RWPE2 (cell line): Measurements from ENCODE around the gene C20orf141.
"Not testable (repeated sequence)": the region's sequence is repeated elsewhere in the genome, so short reads cannot be mapped to it uniquely, and the experiment has no call there.

Experiments used
- ATAC-seq: fragments of 200-7000 bp; cut with Tn5 transposase; 3 replicates; pipeline ENCODE4 v1.9.1; 2021; ENCODE audit warnings: low read depth
- DNase-seq: peaks from one replicate; pipeline ENCODE4 v3.0.0-alpha.2; 2020; ENCODE audit warnings: low spot score
- H3K27ac ChIP-seq: fragments of 450-650 bp; 2 replicates; pipeline ENCODE4 v1.5.1; 2017; ENCODE audit warnings: mild to moderate bottlenecking; ENCODE audit not compliant: poor library complexity, severe bottlenecking
- H3K27me3 ChIP-seq: fragments of 250-450 bp; sonication (Bioruptor Pico); 2 replicates; pipeline ENCODE4 v1.5.1; 2021; ENCODE audit warnings: mild to moderate bottlenecking, moderate library complexity; ENCODE audit not compliant: insufficient read depth, poor library complexity, severe bottlenecking
- H3K36me3 ChIP-seq: fragments of 250-450 bp; sonication (Bioruptor Pico); 2 replicates; pipeline ENCODE4 v1.5.1; 2020; ENCODE audit warnings: low read depth, mild to moderate bottlenecking, moderate library complexity
- H3K4me1 ChIP-seq: fragments of 250-450 bp; sonication (Bioruptor Pico); 2 replicates; pipeline ENCODE4 v1.5.1; 2021; ENCODE audit warnings: mild to moderate bottlenecking, moderate library complexity; ENCODE audit not compliant: insufficient read depth, poor library complexity, severe bottlenecking
- H3K4me3 ChIP-seq: fragments of 250-450 bp; sonication (Bioruptor Pico); 2 replicates; pipeline ENCODE4 v1.5.1; 2021; ENCODE audit warnings: mild to moderate bottlenecking, moderate library complexity; ENCODE audit not compliant: severe bottlenecking
- H3K9me3 ChIP-seq: fragments of 250-450 bp; sonication (Bioruptor Pico); 2 replicates; pipeline ENCODE4 v1.5.1; 2021; ENCODE audit warnings: mild to moderate bottlenecking, moderate library complexity; ENCODE audit not compliant: severe bottlenecking
- TF ChIP-seq, protein P1 (sequence below): fragments of 450-650 bp; IDR thresholded peaks from one replicate; pipeline ENCODE4 v1.5.1; 2017; ENCODE audit warnings: mild to moderate bottlenecking, moderate library complexity; ENCODE audit not compliant: poor library complexity, severe bottlenecking

C20orf141 gene, protein sequence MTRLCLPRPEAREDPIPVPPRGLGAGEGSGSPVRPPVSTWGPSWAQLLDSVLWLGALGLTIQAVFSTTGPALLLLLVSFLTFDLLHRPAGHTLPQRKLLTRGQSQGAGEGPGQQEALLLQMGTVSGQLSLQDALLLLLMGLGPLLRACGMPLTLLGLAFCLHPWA

DNA sequence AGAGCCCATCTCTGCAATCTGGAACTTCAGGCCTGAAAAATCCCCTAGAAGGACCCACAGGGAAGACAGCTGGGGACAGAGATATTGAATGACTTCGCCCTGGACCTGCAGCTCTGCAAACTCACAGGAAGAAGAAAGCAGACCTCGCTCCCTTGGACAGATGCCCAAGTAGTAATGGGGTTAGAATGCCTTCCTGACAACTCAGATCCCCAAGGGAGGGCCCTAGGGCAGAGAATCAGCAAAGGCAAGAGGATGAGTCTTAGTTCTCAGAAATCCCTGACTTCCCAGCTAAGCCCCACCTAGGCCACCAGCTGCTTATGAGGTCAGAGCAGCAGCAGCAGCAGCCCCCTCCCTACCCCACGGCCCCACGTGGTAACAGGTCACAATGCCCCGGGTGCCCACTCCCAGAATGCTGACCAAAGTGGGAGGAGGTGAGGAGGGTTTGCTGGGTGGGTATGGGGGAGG lies at the start of gene C20orf141:
C20orf141 (plus strand) TSS at position 401 of the 465 bp plus-strand sequence. CDS start 198 bp downstream, outside the sequence.
- Histone ChIP-seq H3K4me3 (no peak within 1 kb of the TSS), H3K27ac (peak within 1 kb of the TSS; percentile 62), H3K4me1 (peaks cover 13% of the 10 kb centered on the region), H3K27me3 (no peaks in the 10 kb centered on the region), H3K36me3 (no peaks in the 10 kb centered on the region), H3K9me3 (peaks cover 8% of the 10 kb centered on the region)
- TF ChIP-seq, protein P1, sequence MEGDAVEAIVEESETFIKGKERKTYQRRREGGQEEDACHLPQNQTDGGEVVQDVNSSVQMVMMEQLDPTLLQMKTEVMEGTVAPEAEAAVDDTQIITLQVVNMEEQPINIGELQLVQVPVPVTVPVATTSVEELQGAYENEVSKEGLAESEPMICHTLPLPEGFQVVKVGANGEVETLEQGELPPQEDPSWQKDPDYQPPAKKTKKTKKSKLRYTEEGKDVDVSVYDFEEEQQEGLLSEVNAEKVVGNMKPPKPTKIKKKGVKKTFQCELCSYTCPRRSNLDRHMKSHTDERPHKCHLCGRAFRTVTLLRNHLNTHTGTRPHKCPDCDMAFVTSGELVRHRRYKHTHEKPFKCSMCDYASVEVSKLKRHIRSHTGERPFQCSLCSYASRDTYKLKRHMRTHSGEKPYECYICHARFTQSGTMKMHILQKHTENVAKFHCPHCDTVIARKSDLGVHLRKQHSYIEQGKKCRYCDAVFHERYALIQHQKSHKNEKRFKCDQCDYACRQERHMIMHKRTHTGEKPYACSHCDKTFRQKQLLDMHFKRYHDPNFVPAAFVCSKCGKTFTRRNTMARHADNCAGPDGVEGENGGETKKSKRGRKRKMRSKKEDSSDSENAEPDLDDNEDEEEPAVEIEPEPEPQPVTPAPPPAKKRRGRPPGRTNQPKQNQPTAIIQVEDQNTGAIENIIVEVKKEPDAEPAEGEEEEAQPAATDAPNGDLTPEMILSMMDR, result no peak
- ATAC-seq (peak; percentile 98), DNase-seq (peak; percentile 93)

DNA sequence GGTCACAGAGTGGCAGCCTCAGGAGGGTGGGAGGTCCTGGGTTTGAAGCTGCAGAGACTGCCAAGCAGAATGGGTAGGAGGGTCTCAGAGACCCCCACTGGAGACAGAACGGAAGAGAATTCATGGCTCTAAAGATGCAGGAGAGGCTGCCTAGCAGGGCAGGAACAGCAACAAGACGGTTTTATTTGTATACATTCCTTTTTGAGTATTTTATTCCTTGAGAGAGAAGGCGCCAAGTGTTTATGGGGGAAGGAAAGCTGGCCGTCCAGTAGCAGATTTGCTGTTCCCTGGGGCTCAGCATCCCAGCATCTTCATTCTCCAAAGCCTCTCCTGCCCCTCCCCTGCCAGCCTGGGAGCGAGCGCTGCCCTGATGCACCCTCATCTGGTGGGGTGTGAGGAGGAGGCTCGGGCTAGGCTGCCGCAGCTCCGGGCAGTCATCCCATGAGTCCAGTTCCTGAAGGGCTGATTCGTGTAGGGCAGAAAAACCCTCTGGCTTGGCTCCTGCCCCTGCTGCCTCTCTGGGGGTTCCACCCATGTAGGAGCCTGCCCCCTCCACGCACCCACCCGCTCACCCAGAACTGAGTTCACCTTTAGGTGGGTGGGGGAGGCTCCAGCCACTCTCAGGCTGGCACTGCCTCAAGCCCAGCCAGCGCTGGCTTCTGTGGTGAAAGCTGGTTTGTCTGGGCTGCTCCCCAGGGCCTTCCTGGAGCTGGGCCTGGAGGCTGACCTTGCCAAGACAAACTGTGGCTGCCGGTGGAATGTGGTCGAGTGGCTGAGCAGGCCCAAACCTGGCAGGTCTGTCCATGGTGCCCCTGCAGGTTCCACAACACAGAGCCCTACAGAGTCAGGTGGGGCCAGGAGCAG lies 46.8 kb upstream of the C20orf141 start:
- TF ChIP-seq, protein P1, result no peak
- DNase-seq (no peak), ATAC-seq (peak; percentile 92)
- Histone ChIP-seq H3K27ac (no peak overlapping the region), H3K9me3 (peaks cover 2% of the 10 kb centered on the region), H3K27me3 (no peaks in the 10 kb centered on the region), H3K36me3 (no peaks in the 10 kb centered on the region), H3K4me3 (no peak overlapping the region), H3K4me1 (peaks cover 6% of the 10 kb centered on the region)

DNA sequence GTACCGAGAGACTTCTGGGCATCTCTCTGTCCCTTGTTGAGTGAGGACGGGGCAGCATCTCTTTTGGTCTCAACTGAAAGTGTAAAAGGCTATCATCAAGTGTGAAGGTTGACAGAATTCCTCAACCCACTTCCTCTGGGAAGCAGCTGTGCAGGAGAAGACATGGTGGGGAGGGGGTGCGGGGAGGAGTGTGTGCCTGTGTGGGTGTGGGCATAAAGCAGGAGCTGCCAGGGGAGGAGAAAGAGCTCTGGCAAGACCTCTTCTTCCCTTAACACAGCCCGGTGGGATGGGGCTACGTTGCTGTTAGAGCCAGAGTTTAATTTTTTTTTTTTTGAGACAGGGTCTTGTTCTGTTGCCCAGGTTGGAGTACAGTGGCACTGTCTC lies 46.2 kb upstream of the C20orf141 start:
- Histone ChIP-seq H3K36me3 (no peaks in the 10 kb centered on the region), H3K27me3 (no peaks in the 10 kb centered on the region), H3K4me3 (no peak overlapping the region), H3K9me3 (peaks cover 2% of the 10 kb centered on the region), H3K4me1 (peaks cover 6% of the 10 kb centered on the region), H3K27ac (no peak overlapping the region)
- no peak for ATAC-seq
- TF ChIP-seq, protein P1, result no peak
- no peak for DNase-seq

DNA sequence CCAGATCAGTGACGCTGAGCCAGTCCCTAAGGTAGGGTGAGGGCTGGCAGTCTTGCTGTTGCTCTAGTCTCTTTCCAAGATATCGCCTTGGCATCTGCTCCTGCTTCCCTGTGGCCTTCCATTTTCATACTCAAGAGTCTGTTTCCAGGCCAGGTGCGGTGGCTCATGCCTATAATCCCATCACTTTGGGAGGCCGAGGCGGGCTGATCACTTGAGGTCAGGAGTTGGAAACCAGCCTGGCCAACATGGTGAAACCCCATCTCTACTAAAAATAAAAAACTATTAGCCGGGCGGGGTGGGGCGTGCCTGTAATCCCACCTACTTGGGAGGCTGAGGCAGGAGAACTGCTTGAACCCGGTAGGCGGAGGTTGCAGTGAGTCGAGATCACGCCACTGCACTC lies 44.7 kb upstream of the C20orf141 start:
- not testable (repeated sequence) for H3K4me1 ChIP-seq, H3K27me3 ChIP-seq, H3K9me3 ChIP-seq, H3K4me3 ChIP-seq, H3K36me3 ChIP-seq, H3K27ac ChIP-seq, DNase-seq, ATAC-seq

DNA sequence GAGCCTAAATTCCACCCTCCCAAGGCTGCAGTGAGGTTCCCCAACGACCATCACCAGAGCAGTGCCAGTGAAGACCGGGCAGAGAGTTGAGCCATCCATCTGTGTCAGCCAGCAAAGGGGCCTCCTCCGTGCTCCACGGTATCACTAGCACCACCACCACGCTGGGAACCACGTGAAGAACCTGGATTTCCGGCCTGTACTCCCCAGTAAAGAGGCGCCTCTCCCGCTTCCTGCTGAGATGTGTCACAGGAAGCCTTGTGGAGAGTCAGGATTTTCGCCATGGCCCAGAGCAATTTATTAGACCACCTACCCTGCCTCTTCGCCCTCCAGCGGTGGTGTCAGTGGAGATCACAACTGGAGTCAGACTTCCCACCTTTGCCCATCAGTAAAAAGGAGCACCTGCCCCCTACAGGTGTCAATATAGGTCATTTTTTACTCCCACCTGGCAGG lies 43.1 kb upstream of the C20orf141 start:
- DNase-seq (no peak), ATAC-seq (0 out of 3 replicates have a peak, but pooled peaks have one; percentile 10)
- Histone ChIP-seq H3K27me3 (no peaks in the 10 kb centered on the region), H3K4me3 (no peak overlapping the region), H3K36me3 (no peaks in the 10 kb centered on the region), H3K27ac (no peak overlapping the region), H3K4me1 (peaks cover 6% of the 10 kb centered on the region), H3K9me3 (peaks cover 2% of the 10 kb centered on the region)
- TF ChIP-seq, protein P1, result no peak
